Tibial artery (tissue), 4 donors: ENCODE measurements around the gene TIFAB.

Source experiments
- DNase-seq, 2 donors: peaks; one replicate each; pipeline ENCODE4 v3.0.0-alpha.2; 2019
- H3K27ac ChIP-seq, 2 donors: fragments of 200-600 bp; sonication (generic) in 1 of 2; 1 replicate in 1 of 2; 2 replicates in 1 of 2; pipeline ENCODE4 v1.5.1; 2018 to 2019; ENCODE audit warnings: mild to moderate bottlenecking in 1 of 2
- H3K27me3 ChIP-seq, 2 donors: fragments of 200-600 bp; sonication (generic) in 1 of 2; one replicate each; pipeline versions ENCODE4 v1.5.1 to v1.6.0; 2016 to 2019
- H3K36me3 ChIP-seq, 3 donors: fragments of 200-600 bp; sonication (generic) in 2 of 3; one replicate each; pipeline ENCODE4 v1.5.1; 2016 to 2019; ENCODE audit warnings: mild to moderate bottlenecking in 2 of 3
- H3K4me1 ChIP-seq, 4 donors: fragments of 200-600 bp; sonication (generic) in 2 of 4; 1 replicate in 3 of 4; 2 replicates in 1 of 4; pipeline ENCODE4 v1.5.1; 2016 to 2019
- H3K4me3 ChIP-seq, 2 donors: fragments of 200-600 bp; sonication (generic) in 1 of 2; 1 replicate in 1 of 2; 2 replicates in 1 of 2; pipeline ENCODE4 v1.5.1; 2018 to 2019; ENCODE audit warnings: mild to moderate bottlenecking in 2 of 2
- H3K9me3 ChIP-seq, 3 donors: fragments of 200-600 bp; sonication (generic) in 1 of 3; one replicate each; pipeline ENCODE4 v1.5.1; 2016 to 2019
- intact Hi-C: fragments of 100-400 bp; cut with DNase I; formaldehyde crosslinking; loops from one replicate; pipeline ENCODE4 v1.15.0; 2023; ENCODE audit warnings: low total_unique reads
- TF ChIP-seq, protein P1 (sequence below), 2 experiments: fragments of 200-600 bp in 1 of 2; fragments of 450-650 bp in 1 of 2; IDR thresholded peaks; one replicate each; pipeline ENCODE4 v1.5.1; 2017 to 2019; ENCODE audit warnings: antibody characterized with exemption in 2 of 2, mild to moderate bottlenecking in 1 of 2, moderate library complexity in 1 of 2

Gene TIFAB

DNA sequence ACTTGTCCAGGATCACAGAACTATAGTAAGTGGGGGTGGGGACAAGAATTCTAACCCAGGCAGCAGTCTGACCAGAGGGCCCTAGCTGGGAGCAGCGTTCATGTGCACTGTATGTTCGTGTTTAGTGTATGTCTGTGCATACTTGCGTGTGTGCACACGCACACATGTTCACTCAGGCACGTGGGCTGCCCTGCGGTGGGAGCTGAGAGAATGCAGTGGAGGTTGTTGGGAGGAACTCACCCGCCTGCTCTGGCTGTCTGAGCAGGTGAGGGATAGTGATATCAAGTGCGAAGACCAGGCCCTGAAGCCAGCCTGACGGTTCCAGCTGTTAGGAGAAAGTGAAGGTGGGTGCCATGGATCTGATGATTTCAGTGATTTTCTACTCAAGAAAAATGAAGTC is 5.9 kb downstream of the TIFAB start:
- no peak for DNase-seq
- no peaks in the 10 kb centered on the region for H3K36me3 ChIP-seq
- H3K27me3 ChIP-seq, result peaks cover 0 to 19% of the 10 kb centered on the region in 2 donors
- no peak overlapping the region for H3K27ac ChIP-seq
- no peaks in the 10 kb centered on the region for H3K4me1 ChIP-seq
- intact Hi-C loops, result no loop called here
- H3K9me3 ChIP-seq, result no peaks in the 10 kb centered on the region
- H3K4me3 ChIP-seq, result no peak overlapping the region
- TF ChIP-seq, protein P1, sequence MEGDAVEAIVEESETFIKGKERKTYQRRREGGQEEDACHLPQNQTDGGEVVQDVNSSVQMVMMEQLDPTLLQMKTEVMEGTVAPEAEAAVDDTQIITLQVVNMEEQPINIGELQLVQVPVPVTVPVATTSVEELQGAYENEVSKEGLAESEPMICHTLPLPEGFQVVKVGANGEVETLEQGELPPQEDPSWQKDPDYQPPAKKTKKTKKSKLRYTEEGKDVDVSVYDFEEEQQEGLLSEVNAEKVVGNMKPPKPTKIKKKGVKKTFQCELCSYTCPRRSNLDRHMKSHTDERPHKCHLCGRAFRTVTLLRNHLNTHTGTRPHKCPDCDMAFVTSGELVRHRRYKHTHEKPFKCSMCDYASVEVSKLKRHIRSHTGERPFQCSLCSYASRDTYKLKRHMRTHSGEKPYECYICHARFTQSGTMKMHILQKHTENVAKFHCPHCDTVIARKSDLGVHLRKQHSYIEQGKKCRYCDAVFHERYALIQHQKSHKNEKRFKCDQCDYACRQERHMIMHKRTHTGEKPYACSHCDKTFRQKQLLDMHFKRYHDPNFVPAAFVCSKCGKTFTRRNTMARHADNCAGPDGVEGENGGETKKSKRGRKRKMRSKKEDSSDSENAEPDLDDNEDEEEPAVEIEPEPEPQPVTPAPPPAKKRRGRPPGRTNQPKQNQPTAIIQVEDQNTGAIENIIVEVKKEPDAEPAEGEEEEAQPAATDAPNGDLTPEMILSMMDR (IDR thresholded peaks at IDR 0.05), result no peak

DNA sequence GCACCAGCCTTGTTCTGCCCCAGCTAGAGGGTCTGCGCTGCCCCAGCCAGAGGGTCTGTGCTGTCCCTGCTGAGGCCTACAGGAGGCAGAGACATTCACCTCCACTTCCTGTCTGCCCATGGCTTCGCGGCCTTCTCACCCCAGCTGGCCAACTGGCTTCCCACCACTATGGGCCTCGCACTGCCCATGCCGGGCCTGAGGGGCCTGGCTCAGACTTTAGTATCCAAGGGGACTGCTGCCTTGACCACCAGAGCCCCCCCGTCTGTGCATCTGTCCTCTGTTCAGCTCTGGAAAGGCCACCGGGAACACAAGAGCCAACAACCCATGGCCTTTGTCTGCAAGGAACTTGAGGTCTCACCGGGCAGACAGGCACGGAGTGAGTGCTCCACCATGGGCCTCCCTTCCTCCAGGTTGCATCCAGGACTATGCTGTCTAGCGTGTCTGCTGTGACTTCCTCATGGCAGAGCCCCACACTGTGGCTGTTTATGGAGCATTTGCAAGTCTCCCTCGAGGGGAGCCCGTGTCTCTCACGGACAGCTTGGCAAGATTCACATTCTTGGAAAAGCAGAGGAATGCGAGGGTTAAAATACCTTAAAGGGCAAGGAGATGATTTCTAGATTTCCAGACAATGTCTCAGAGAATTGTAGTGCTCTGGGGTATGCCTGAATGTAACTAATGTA is 6.7 kb downstream of the TIFAB start:
- H3K4me1 ChIP-seq, result no peaks in the 10 kb centered on the region
- DNase-seq, result no peak
- H3K9me3 ChIP-seq, result no peaks in the 10 kb centered on the region
- no peaks in the 10 kb centered on the region for H3K36me3 ChIP-seq
- peaks cover 0 to 19% of the 10 kb centered on the region in 2 donors for H3K27me3 ChIP-seq
- intact Hi-C loops, result no loop called here
- H3K27ac ChIP-seq, result no peak overlapping the region
- no peak overlapping the region for H3K4me3 ChIP-seq
- TF ChIP-seq, protein P1 (IDR thresholded peaks at IDR 0.05), result no peak

GRCh38 chr5:135444881-135445280 is 7.3 kb downstream of the TIFAB start:
- no peaks in the 10 kb centered on the region for H3K36me3 ChIP-seq
- no peak overlapping the region for H3K27ac ChIP-seq
- H3K27me3 ChIP-seq, result peaks cover 0 to 19% of the 10 kb centered on the region in 2 donors
- no peaks in the 10 kb centered on the region for H3K9me3 ChIP-seq
- TF ChIP-seq, protein P1 (IDR thresholded peaks at IDR 0.05), result no peak
- no peak overlapping the region for H3K4me3 ChIP-seq
- intact Hi-C loops, result no loop called here
- H3K4me1 ChIP-seq, result no peaks in the 10 kb centered on the region
- DNase-seq, result no peak

- no peaks in the 10 kb centered on the region for H3K9me3 ChIP-seq
- TF ChIP-seq, protein P1 (IDR thresholded peaks at IDR 0.05), result no peak
- H3K4me3 ChIP-seq, result no peak overlapping the region
- H3K27ac ChIP-seq, result no peak overlapping the region
- H3K4me1 ChIP-seq, result no peaks in the 10 kb centered on the region
- intact Hi-C loops, result no loop called here
- peaks cover 0 to 19% of the 10 kb centered on the region in 2 donors for H3K27me3 ChIP-seq
- H3K36me3 ChIP-seq, result no peaks in the 10 kb centered on the region
- DNase-seq, result no peak
These were observed 7.8 kb downstream of the TIFAB start for GRCh38 chr5:135444360-135444759.

- Histone ChIP-seq H3K27ac (no peak overlapping the region), H3K9me3 (no peaks in the 10 kb centered on the region), H3K27me3 (peaks cover 0 to 15% of the 10 kb centered on the region in 2 donors), H3K36me3 (no peaks in the 10 kb centered on the region), H3K4me3 (no peak overlapping the region), H3K4me1 (peaks cover 0 to 4% (median 0%) of the 10 kb centered on the region in 4 donors)
- DNase-seq, result no peak
- TF ChIP-seq, protein P1 (IDR thresholded peaks at IDR 0.05), result no peak
- intact Hi-C loops, result no loop called here
These were observed 8.8 kb downstream of the TIFAB start for GRCh38 chr5:135443161-135443960.
